DMS153 (cell line): Measurements from ENCODE around the gene ZNF784.
A peak's percentile ranks its signal among the peaks of the same experiment; 100 is the strongest.

Experiments
- DNase-seq: peaks from one replicate; lab custom pipeline; 2025; lab: John Stamatoyannopoulos, UW

Gene ZNF784

GRCh38 chr19:55643003-55643886, 18.9 kb upstream of the ZNF784 start, which contains the start of gene ZNF581:
TSS of gene ZNF581 (plus strand) at chr19:55643649. CDS start at chr19:55644572, 923 bp downstream.
- DNase-seq, result no peak

- DNase-seq, result no peak
Observed at GRCh38 chr19:55642153-55643002, 18.0 kb upstream of the ZNF784 start.

- no peak for DNase-seq
Observed at GRCh38 chr19:55641426-55642152, 17.2 kb upstream of the ZNF784 start.

GRCh38 chr19:55640577-55641425, 16.4 kb upstream of the ZNF784 start, which contains the start of gene ZNF580:
TSS of gene ZNF580 (plus strand) at chr19:55641002. CDS start at chr19:55642509, 1,507 bp downstream.
- no peak for DNase-seq

GRCh38 chr19:55640043-55640576, 15.7 kb upstream of the ZNF784 start:
- DNase-seq, result peak; percentile 79

- no peak for DNase-seq
Observed at GRCh38 chr19:55638864-55639359, 14.5 kb upstream of the ZNF784 start.

GRCh38 chr19:55637534-55637933, 13.2 kb upstream of the ZNF784 start:
- DNase-seq, result no peak

- no peak for DNase-seq
Observed at GRCh38 chr19:55636723-55637122, 12.4 kb upstream of the ZNF784 start.

- no peak for DNase-seq
Observed at GRCh38 chr19:55635856-55636440, 11.6 kb upstream of the ZNF784 start.

GRCh38 chr19:55635334-55635717, 11.0 kb upstream of the ZNF784 start:
- DNase-seq, result no peak

GRCh38 chr19:55633861-55634260, 9.5 kb upstream of the ZNF784 start:
- no peak for DNase-seq

- peak; percentile 88 for DNase-seq
Observed at GRCh38 chr19:55632463-55632834, 8.1 kb upstream of the ZNF784 start.

- DNase-seq, result no peak
Observed at GRCh38 chr19:55626350-55626749, 2.0 kb upstream of the ZNF784 start.

GRCh38 chr19:55625004-55625326, 599 bp upstream of the ZNF784 start:
- DNase-seq, result no peak

- DNase-seq, result no peak
Observed at GRCh38 chr19:55623561-55623960, 805 bp downstream of the ZNF784 start.

GRCh38 chr19:55623130-55623529, 1.2 kb downstream of the ZNF784 start:
- no peak for DNase-seq

- no peak for DNase-seq
Observed at GRCh38 chr19:55622242-55622969, 2.0 kb downstream of the ZNF784 start.

GRCh38 chr19:55621673-55622231, 2.6 kb downstream of the ZNF784 start:
- DNase-seq, result no peak

GRCh38 chr19:55621205-55621672, 3.1 kb downstream of the ZNF784 start:
- no peak for DNase-seq
